Fibroblast of lung (primary cell): Measurements from ENCODE around the gene SMCO3. TPM values are rescaled to one million over a fixed set of nuclear protein-coding genes. Genes with fewer than 3 reads are reported as not detected.

Source experiments
- DNase-seq, 2 donors: peaks; one replicate each; pipeline versions ENCODE4 v3.0.0 to v3.0.0-alpha.2; 2010; ENCODE audit warnings: low read depth in 2 of 2
- H2AFZ ChIP-seq: 2 replicates; pipeline ENCODE4 v1.5.1; 2012; ENCODE audit warnings: low read length, control low read depth, inconsistent platforms
- H3K27ac ChIP-seq: 2 replicates; pipeline ENCODE4 v1.5.1; 2011; ENCODE audit warnings: low read length, control low read depth; ENCODE audit not compliant: insufficient read depth
- H3K27me3 ChIP-seq: 2 replicates; pipeline ENCODE4 v1.5.1; 2011; ENCODE audit warnings: mild to moderate bottlenecking, low read length; ENCODE audit not compliant: control insufficient read depth, insufficient read depth
- H3K36me3 ChIP-seq: 2 replicates; pipeline ENCODE4 v1.5.1; 2011; ENCODE audit warnings: low read length; ENCODE audit not compliant: control insufficient read depth, insufficient read depth
- H3K4me1 ChIP-seq: 2 replicates; pipeline ENCODE4 v1.5.1; 2011; ENCODE audit warnings: low read length; ENCODE audit not compliant: control insufficient read depth, insufficient read depth; ENCODE audit errors: extremely low read depth
- H3K4me2 ChIP-seq: 2 replicates; pipeline ENCODE4 v1.5.1; 2011; ENCODE audit warnings: low read length, control low read depth; ENCODE audit not compliant: insufficient read depth; ENCODE audit errors: extremely low read depth
- H3K4me3 ChIP-seq, 4 experiments: fragments of 200-600 bp in 1 of 4; sonication (generic) in 1 of 4; replicated peaks in 1 of 4; 2 replicates each; pipeline ENCODE4 v1.5.1; 2011 to 2016; ENCODE audit warnings: low read length in 4 of 4, low read depth in 3 of 4, mild to moderate bottlenecking in 3 of 4, control low read depth in 2 of 4, inconsistent platforms in 1 of 4, mixed read lengths in 1 of 4; ENCODE audit not compliant: insufficient read depth in 1 of 4; ENCODE audit errors: control extremely low read depth in 1 of 4
- H3K79me2 ChIP-seq: 2 replicates; pipeline ENCODE4 v1.5.1; 2012; ENCODE audit warnings: mild to moderate bottlenecking, low read length, inconsistent platforms; ENCODE audit not compliant: control insufficient read depth, insufficient read depth
- H3K9ac ChIP-seq: 2 replicates; pipeline ENCODE4 v1.5.1; 2011; ENCODE audit warnings: mild to moderate bottlenecking, low read length, control low read depth; ENCODE audit not compliant: insufficient read depth
- H3K9me3 ChIP-seq: 2 replicates; pipeline ENCODE4 v1.5.1; 2012; ENCODE audit warnings: low read depth, low read length; ENCODE audit not compliant: control insufficient read depth, insufficient read depth
- H4K20me1 ChIP-seq: 2 replicates; pipeline ENCODE4 v1.5.1; 2011; ENCODE audit warnings: low read length; ENCODE audit not compliant: control insufficient read depth, insufficient read depth; ENCODE audit errors: extremely low read depth
- EZH2 ChIP-seq: IDR thresholded peaks from 2 replicates; pipeline ENCODE4 v1.5.1; 2012; ENCODE audit warnings: low read length, control low read depth, mild to moderate bottlenecking; ENCODE audit errors: missing control alignments
- polyA plus RNA-seq, 2 donors: library from polyadenylated mRNA; depleted of rRNA in 1 of 2; stranded (reverse) in 1 of 2; unstranded in 1 of 2; fragments of >200 nt; gene quantifications; 2 replicates each; pipeline ENCODE4 v1.2.1, GENCODE V29; 2011 to 2012; ENCODE audit warnings: missing spikeins in 1 of 2
- total RNA-seq: library from RNA; depleted of rRNA; stranded (reverse); fragments of >200 nt; gene quantifications from 2 replicates; pipeline ENCODE4 v1.2.1, GENCODE V29; 2014
- TF ChIP-seq, protein P1 (sequence below), 2 donors: IDR thresholded peaks in 1 of 2; conservative IDR thresholded peaks in 1 of 2; 1 replicate in 1 of 2; 2 replicates in 1 of 2; pipeline ENCODE4 v1.5.1; 2011 to 2012; ENCODE audit warnings: low read length in 2 of 2, control low read depth in 1 of 2, inconsistent platforms in 1 of 2, low read depth in 1 of 2, mild to moderate bottlenecking in 1 of 2

The SMCO3 gene
- total and polyA plus RNA-seq, 2 donors (not counting 1 experiment from before 2014, with no cell fraction given) = 0.16 to 0.17 TPM

DNA sequence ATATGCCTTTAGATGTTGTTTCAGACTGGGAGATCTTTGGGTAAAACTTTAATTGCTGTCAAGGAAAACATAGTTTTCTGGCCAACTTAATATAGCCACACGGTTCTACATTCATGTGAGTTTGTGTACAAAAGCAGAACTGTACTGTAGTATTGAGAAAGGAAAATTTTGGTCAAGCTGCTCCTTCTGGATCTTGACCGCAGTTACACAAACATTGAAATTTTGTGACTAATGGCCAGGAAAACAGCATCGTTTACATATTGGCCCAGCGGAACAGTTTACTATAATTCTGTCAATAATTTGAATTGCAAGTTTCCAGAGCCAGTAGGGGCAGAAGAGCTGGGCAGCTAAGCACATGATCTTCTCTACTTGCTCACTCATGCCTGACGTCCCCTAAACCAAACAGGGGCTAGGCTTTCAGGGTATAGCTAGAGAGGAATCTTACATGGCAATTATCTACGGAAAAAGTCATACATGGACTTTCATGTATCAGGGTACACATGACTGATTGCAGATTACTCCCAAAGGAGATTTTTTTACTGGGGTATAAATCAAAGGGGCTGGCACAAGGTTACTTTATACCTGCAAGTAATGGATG is 40.7 kb upstream of the SMCO3 start:
- no peak overlapping the region for H2AFZ ChIP-seq
- no peak overlapping the region for H3K9ac ChIP-seq
- peak in 1 of 2 donors; percentile 75 for DNase-seq

DNA sequence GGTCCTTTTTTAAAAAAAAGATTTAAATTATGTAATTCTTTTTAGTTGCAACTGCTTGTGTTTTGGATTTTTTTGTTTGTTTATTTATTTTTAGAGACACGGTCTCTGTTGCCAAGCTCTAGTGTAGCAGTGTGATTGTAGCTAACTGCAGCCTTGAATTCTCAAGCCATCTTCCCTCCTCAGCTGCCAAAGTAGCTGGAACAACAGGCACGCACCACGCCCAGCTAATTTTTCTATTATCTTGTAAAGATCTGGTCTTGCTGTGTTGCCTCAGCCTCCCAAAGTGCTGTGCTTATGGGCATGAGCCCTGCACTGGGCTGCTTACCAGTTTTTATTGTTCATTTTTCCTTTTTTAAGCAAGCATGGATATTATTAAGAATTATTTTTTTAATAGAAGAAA is 40.0 kb upstream of the SMCO3 start:
- H3K9me3 ChIP-seq = no peaks in the 10 kb centered on the region
- H3K27ac ChIP-seq = no peak overlapping the region
- peak overlapping the region; percentile 42 for H3K4me2 ChIP-seq
- H4K20me1 ChIP-seq = no peaks in the 10 kb centered on the region
- H3K27me3 ChIP-seq = no peaks in the 10 kb centered on the region
- H3K79me2 ChIP-seq = no peaks in the 10 kb centered on the region
- no peak overlapping the region for H2AFZ ChIP-seq
- no peak for DNase-seq
- H3K9ac ChIP-seq = no peak overlapping the region
- H3K4me3 ChIP-seq = no peak overlapping the region
- H3K36me3 ChIP-seq = no peaks in the 10 kb centered on the region
- no peaks in the 10 kb centered on the region for H3K4me1 ChIP-seq
- TF ChIP-seq EZH2 = no peak
- TF ChIP-seq, protein P1, sequence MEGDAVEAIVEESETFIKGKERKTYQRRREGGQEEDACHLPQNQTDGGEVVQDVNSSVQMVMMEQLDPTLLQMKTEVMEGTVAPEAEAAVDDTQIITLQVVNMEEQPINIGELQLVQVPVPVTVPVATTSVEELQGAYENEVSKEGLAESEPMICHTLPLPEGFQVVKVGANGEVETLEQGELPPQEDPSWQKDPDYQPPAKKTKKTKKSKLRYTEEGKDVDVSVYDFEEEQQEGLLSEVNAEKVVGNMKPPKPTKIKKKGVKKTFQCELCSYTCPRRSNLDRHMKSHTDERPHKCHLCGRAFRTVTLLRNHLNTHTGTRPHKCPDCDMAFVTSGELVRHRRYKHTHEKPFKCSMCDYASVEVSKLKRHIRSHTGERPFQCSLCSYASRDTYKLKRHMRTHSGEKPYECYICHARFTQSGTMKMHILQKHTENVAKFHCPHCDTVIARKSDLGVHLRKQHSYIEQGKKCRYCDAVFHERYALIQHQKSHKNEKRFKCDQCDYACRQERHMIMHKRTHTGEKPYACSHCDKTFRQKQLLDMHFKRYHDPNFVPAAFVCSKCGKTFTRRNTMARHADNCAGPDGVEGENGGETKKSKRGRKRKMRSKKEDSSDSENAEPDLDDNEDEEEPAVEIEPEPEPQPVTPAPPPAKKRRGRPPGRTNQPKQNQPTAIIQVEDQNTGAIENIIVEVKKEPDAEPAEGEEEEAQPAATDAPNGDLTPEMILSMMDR (conservative IDR thresholded peaks at IDR 0.05 in 1 of 2, IDR thresholded peaks at IDR 0.05 in 1 of 2; ENCODE audit: low read depth in 1 of 2, low read length in 2 of 2) = no peak

More for the DNA sequence above, 40.7 kb upstream of the SMCO3 start:
- Histone ChIP-seq H3K4me3 (no peak overlapping the region), H3K4me2 (peak overlapping the region; percentile 23), H3K79me2 (no peaks in the 10 kb centered on the region), H3K9me3 (no peaks in the 10 kb centered on the region), H4K20me1 (no peaks in the 10 kb centered on the region), H3K4me1 (no peaks in the 10 kb centered on the region), H3K27me3 (no peaks in the 10 kb centered on the region), H3K36me3 (no peaks in the 10 kb centered on the region), H3K27ac (no peak overlapping the region)
- no peak for TF ChIP-seq EZH2
- TF ChIP-seq, protein P1 (conservative IDR thresholded peaks at IDR 0.05 in 1 of 2, IDR thresholded peaks at IDR 0.05 in 1 of 2; ENCODE audit: low read depth in 1 of 2, low read length in 2 of 2) = no peak

DNA sequence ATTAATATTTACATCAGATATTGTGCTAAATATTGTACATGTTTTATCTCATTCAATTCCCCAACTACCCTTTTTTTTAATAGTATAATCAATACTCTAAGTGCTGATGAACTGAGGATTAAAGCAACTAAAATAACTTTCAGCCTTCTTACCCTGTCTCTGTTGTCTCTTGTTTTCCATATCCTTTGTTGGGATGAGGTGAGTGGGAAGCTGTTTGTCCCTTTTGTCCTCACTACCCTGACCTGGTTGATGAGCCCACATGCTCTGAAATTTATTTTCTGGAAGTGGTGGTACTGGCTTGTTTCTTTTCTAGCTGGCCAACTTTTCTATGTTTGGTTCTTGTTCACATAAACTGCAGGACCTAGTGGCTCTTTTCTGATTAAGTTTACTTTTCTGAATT is 38.9 kb upstream of the SMCO3 start:
- no peak for DNase-seq
- Histone ChIP-seq H3K9me3 (no peaks in the 10 kb centered on the region), H3K9ac (no peak overlapping the region), H3K4me3 (no peak overlapping the region), H3K4me2 (no peak overlapping the region), H3K36me3 (no peaks in the 10 kb centered on the region), H3K79me2 (no peaks in the 10 kb centered on the region), H2AFZ (no peak overlapping the region), H4K20me1 (no peaks in the 10 kb centered on the region), H3K27ac (no peak overlapping the region), H3K4me1 (no peaks in the 10 kb centered on the region), H3K27me3 (no peaks in the 10 kb centered on the region)
- TF ChIP-seq, protein P1 (conservative IDR thresholded peaks at IDR 0.05 in 1 of 2, IDR thresholded peaks at IDR 0.05 in 1 of 2; ENCODE audit: low read depth in 1 of 2, low read length in 2 of 2) = no peak
- TF ChIP-seq EZH2 = no peak
